ENCODE measurements around the gene TDRD9.
A peak's percentile ranks its signal among the peaks of the same experiment; 100 is the strongest.

TDRD9 gene

GRCh38 chr14:104087981-104088850 is 160.0 kb downstream of the TDRD9 start:
- Histone ChIP-seq H3K36me3 (ENCODE audit: control insufficient read depth, insufficient read depth, low read length) (no peaks in the 10 kb centered on the region), H3K4me3 (replicated peaks; ENCODE audit: low read depth, low read length) (no peak overlapping the region), H3K27me3 (replicated peaks; ENCODE audit: control insufficient read depth, insufficient read depth, low read length) (no peaks in the 10 kb centered on the region)
- no peak for TF ChIP-seq CTCF (IDR thresholded peaks at IDR 0.05; ENCODE audit: insufficient read depth, low read length, poor library complexity, severe bottlenecking)
- no peak for DNase-seq (ENCODE audit: extremely low read depth, insufficient read length)

- Histone ChIP-seq H3K36me3 (ENCODE audit: control insufficient read depth, insufficient read depth, low read length) (no peaks in the 10 kb centered on the region), H3K4me3 (replicated peaks; ENCODE audit: low read depth, low read length) (no peak overlapping the region), H3K27me3 (replicated peaks; ENCODE audit: control insufficient read depth, insufficient read depth, low read length) (no peaks in the 10 kb centered on the region)
- no peak for DNase-seq (ENCODE audit: extremely low read depth, insufficient read length)
- TF ChIP-seq CTCF (IDR thresholded peaks at IDR 0.05; ENCODE audit: insufficient read depth, low read length, poor library complexity, severe bottlenecking): no peak
Observed at GRCh38 chr14:104090071-104090748, 162.0 kb downstream of the TDRD9 start.

GRCh38 chr14:104091061-104091926 is 163.0 kb downstream of the TDRD9 start:
- H3K27me3 ChIP-seq (replicated peaks; ENCODE audit: control insufficient read depth, insufficient read depth, low read length): no peaks in the 10 kb centered on the region
- no peak overlapping the region for H3K4me3 ChIP-seq (replicated peaks; ENCODE audit: low read depth, low read length)
- no peaks in the 10 kb centered on the region for H3K36me3 ChIP-seq (ENCODE audit: control insufficient read depth, insufficient read depth, low read length)
- no peak for DNase-seq (ENCODE audit: extremely low read depth, insufficient read length)
- no peak for TF ChIP-seq CTCF (IDR thresholded peaks at IDR 0.05; ENCODE audit: insufficient read depth, low read length, poor library complexity, severe bottlenecking)

GRCh38 chr14:104091927-104092771 is 163.9 kb downstream of the TDRD9 start:
- no peak for TF ChIP-seq CTCF (IDR thresholded peaks at IDR 0.05; ENCODE audit: insufficient read depth, low read length, poor library complexity, severe bottlenecking)
- no peaks in the 10 kb centered on the region for H3K36me3 ChIP-seq (ENCODE audit: control insufficient read depth, insufficient read depth, low read length)
- no peaks in the 10 kb centered on the region for H3K27me3 ChIP-seq (replicated peaks; ENCODE audit: control insufficient read depth, insufficient read depth, low read length)
- DNase-seq (ENCODE audit: extremely low read depth, insufficient read length): peak; percentile 0
- H3K4me3 ChIP-seq (replicated peaks; ENCODE audit: low read depth, low read length): no peak overlapping the region

- Histone ChIP-seq H3K4me3 (replicated peaks; ENCODE audit: low read depth, low read length) (no peak overlapping the region), H3K27me3 (replicated peaks; ENCODE audit: control insufficient read depth, insufficient read depth, low read length) (no peaks in the 10 kb centered on the region), H3K36me3 (ENCODE audit: control insufficient read depth, insufficient read depth, low read length) (no peaks in the 10 kb centered on the region)
- DNase-seq (ENCODE audit: extremely low read depth, insufficient read length): no peak
- no peak for TF ChIP-seq CTCF (IDR thresholded peaks at IDR 0.05; ENCODE audit: insufficient read depth, low read length, poor library complexity, severe bottlenecking)
Observed at GRCh38 chr14:104092931-104093365, 164.7 kb downstream of the TDRD9 start.

All from GM06990 (cell line).